CD4-positive, alpha-beta T cell treated with Interleukin-17A for 1 hour (primary cell): ENCODE data around the gene OTUD1.

Source experiments
- DNase-seq: peaks from one replicate; pipeline ENCODE4 v3.0.0-alpha.2; 2020

OTUD1 gene

GRCh38 chr10:23432166-23432565 lies 6.7 kb upstream of the OTUD1 start:
- no peak for DNase-seq

GRCh38 chr10:23432639-23433038 lies 6.2 kb upstream of the OTUD1 start:
- no peak for DNase-seq

- no peak for DNase-seq
These were observed 5.2 kb upstream of the OTUD1 start for GRCh38 chr10:23433701-23434100.

DNA sequence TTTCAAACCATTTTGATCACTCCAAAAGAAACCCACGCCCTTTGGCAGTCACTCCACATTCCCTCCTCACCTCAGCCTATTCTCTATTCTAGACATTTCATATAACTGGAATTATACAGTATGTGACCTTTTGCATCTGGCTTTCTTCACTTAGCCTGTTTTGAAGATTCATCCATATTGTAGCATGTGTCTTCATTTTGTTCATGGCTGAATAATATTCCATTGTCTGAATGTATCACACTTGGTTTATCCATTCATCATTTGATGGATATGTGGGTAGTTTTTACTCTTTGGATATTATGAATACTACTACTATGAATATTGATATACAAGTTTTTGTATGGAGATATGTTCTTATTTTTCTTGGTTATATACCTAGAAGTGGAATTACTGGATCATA lies 3.5 kb upstream of the OTUD1 start:
- no peak for DNase-seq

GRCh38 chr10:23436983-23437382 lies 1.9 kb upstream of the OTUD1 start:
- DNase-seq: no peak

DNA sequence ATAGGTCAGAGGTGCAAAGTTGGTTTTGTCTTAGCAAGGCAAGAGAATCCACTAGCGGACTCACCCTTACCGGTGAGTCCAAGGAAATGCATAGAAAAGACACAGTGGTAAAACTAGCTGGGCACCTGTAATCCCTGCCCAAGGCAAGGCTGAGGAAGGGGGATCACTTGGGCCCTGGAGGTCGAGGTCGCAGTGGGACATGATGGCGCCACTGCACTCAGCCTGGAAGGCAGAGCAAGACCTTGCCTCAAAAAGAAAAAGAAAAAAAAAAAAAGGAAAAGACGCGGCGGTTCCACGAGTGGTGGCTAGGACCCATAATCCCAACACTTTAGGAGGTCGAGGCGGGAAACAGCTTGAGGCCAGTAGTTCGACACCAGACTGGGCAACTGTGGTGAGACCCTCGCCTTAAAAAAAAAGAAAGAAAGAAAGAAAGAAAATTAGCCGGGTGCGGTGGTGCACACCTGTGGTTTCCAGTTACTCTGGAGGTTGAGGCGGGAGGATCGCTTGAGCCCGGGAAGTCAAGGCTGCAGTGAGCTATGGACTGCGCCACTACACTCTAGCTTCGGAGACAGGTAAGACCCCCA lies 820 bp upstream of the OTUD1 start:
- no peak for DNase-seq

DNA sequence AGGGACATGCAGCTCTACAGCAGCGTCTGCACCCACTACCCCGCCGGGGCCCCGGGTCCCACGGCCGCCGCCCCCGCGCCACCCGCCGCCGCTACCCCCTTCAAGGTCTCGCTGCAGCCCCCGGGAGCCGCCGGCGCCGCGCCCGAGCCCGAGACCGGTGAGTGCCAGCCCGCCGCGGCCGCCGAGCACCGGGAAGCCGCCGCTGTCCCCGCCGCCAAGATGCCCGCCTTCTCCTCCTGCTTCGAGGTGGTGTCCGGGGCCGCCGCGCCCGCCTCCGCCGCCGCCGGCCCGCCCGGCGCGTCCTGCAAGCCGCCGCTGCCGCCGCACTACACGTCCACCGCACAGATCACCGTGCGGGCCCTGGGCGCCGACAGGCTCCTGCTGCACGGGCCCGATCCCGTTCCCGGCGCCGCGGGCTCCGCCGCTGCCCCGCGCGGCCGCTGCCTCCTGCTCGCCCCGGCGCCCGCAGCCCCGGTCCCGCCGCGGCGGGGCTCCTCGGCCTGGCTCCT lies 631 bp downstream of the OTUD1 start:
- no peak for DNase-seq

GRCh38 chr10:23439961-23440889 lies 1.4 kb downstream of the OTUD1 start:
- peak; percentile 23 for DNase-seq

- no peak for DNase-seq
These were observed 2.4 kb downstream of the OTUD1 start for GRCh38 chr10:23441251-23441650.

GRCh38 chr10:23442936-23443335 lies 4.1 kb downstream of the OTUD1 start:
- no peak for DNase-seq

GRCh38 chr10:23445591-23445990 lies 6.7 kb downstream of the OTUD1 start:
- DNase-seq: no peak

GRCh38 chr10:23448323-23448722 lies 9.4 kb downstream of the OTUD1 start:
- no peak for DNase-seq

GRCh38 chr10:23448802-23449570 lies 10.1 kb downstream of the OTUD1 start:
- peak; percentile 39 for DNase-seq

DNA sequence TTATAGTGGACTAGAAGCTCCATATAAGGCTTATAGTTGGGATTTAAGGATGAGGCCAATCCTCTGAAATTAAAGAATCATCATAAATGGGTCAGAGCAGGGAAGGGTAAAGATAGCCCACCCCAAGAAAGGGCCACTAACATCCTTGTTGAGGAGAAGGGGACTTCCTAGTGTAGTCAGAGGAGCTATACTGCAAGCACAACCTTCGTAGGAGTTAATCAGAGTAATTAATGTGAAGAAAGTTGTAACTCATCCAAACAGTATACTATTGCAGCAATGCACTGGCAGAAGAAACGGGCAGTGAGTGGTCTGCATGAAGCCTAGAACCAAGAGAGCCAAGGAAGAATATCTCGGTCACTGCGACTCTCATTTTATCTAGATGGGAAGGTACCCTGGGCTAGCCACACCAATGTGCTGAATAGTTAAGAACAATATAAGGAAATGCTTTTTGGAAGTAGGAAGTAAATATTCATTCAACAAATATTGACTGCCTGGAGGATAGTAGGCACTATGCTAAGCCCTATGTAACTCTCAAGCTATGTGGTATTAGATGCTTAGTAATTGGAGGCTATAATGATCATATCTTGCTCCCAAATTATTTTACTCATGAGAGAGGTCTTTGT lies 13.3 kb downstream of the OTUD1 start:
- DNase-seq: no peak

DNA sequence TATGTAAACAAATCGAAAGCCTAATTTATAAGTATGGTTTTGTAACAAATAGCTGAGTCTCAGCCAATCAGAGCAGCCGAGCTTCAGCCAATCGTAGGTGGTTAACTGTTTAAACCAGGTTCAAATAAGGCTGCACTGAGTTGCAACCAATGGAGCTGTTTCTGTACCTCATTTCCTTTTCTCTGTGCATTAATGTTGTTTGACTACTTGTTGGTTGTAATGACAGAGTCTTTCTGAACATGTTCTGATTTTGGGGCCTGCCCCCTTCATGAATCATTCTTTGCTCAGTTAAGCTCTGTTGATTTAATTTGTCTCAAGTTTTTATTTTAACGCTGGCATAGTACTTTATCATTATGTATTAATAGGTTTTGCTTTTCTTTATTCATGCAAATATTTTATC lies 14.6 kb downstream of the OTUD1 start:
- DNase-seq: no peak

- no peak for DNase-seq
These were observed 18.9 kb downstream of the OTUD1 start for GRCh38 chr10:23457632-23458417.

DNA sequence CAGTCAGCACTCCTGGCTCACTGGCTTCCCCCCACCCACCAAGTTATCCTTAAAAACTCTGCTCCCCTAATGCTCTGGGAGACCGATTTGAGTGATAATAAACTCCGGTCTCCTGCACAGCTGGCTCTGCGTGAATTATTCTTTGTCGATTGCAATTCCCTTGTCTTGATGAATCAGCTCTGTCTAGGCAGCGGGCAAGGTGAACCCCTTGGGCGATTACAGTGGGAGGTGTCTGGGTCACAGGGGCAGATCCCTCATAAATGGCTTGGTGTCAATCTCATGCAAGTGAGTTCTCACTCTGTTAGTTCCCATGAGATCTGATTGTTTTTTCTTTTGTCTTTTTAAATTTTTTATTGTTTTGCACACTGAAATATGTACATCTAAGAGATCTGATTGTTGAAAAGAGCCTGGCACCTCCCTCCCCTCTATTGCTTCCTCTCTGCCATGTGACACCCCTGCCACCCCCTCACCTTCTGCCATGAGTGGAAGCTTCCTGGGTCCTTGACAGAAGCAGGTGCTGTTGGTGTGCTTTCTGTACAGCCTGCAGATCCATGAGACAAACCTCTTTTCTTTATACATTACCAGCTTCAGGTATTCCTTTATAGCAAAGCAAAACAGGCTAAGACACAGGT lies 20.5 kb downstream of the OTUD1 start:
- no peak for DNase-seq

GRCh38 chr10:23461557-23461956 lies 22.7 kb downstream of the OTUD1 start:
- DNase-seq: no peak

DNA sequence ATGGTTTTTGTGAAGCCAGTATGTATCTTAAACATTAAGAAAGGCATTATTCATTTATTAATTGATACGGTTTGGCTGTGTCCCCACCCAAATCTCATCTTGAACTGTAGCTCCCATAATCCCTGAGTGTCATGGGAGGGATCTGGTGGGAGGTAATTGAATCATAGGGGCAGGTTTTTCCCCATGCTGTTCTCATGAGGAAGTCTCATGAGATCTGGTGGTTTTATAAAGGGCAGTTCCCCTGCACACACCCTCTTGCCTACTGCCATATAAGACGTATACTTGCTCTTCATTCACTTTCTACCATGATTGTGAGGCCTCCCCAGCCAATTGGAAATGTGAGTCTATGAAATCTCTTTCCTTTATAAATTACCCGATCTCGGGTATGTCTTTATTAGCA lies 28.1 kb downstream of the OTUD1 start:
- no peak for DNase-seq

DNA sequence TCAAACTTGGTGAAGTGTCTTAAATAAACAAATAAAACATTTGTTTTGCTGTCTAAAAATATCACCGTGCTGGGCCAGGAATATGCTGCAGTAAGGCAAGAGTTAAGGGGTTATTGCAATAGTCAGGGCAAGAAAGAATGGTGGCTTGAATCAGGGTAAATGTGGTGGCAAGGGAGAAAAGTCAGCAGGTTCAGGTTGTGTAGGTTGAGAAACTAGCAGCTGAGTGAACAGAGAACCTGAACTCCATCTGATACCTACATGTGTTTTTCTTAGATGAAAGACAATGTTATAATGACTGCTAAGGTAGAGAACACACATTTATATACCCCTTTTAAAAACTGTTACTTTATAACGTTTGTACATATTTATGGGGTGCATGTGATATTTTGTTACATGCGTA lies 28.7 kb downstream of the OTUD1 start:
- DNase-seq: no peak

GRCh38 chr10:23469596-23470237 lies 30.8 kb downstream of the OTUD1 start:
- DNase-seq: no peak
